OCI-LY7 (cell line): Measurements from ENCODE around the gene FSHR. TPM values are rescaled to one million over a fixed set of nuclear protein-coding genes. Genes with fewer than 3 reads are reported as not detected.

Experiments
- BruUV-seq: library from RNA; stranded (reverse); fragments of 400-500 nt; replicated peaks from 2 replicates; lab custom pipeline; 2021; lab: Mats Ljungman, UMichigan
- CTCF ChIA-PET: fragments of 300-600 bp; sonication (Branson Sonifier 250); formaldehyde crosslinking; loops from one replicate; lab custom pipeline; 2022; ENCODE audit warnings: antibody characterized with exemption; ENCODE audit not compliant: unreplicated experiment; lab: Charles Lee
- POLR2A ChIA-PET: fragments of 300-600 bp; sonication (Branson Sonifier 250); formaldehyde crosslinking; loops from one replicate; lab custom pipeline; 2022; ENCODE audit warnings: antibody characterized with exemption; lab: Charles Lee
- DNase-seq: peaks from one replicate; pipeline ENCODE4 v3.0.0-alpha.2; 2015; ENCODE audit warnings: low spot score
- H2AFZ ChIP-seq: fragments of 200-600 bp; sonication (generic), shearing (Covaris generic); 2 replicates; pipeline ENCODE4 v1.6.1; 2014; ENCODE audit warnings: mild to moderate bottlenecking, antibody characterized with exemption, low read length, moderate library complexity
- H3K27ac ChIP-seq: fragments of 200-600 bp; sonication (generic); 2 replicates; pipeline ENCODE4 v1.5.1; 2014; ENCODE audit warnings: mixed run types, low read depth, mild to moderate bottlenecking, moderate library complexity, low read length, inconsistent platforms; ENCODE audit not compliant: poor library complexity, severe bottlenecking
- H3K36me3 ChIP-seq: fragments of 200-600 bp; sonication (generic); 2 replicates; pipeline ENCODE4 v1.6.1; 2014; ENCODE audit warnings: mild to moderate bottlenecking, antibody characterized with exemption, low read length, moderate library complexity, mixed read lengths; ENCODE audit not compliant: insufficient read depth
- H3K4me1 ChIP-seq: fragments of 200-600 bp; sonication (generic); 2 replicates; pipeline ENCODE4 v1.5.1; 2014; ENCODE audit warnings: mild to moderate bottlenecking, low read length; ENCODE audit not compliant: insufficient read depth, poor library complexity, severe bottlenecking
- H3K4me2 ChIP-seq: fragments of 200-600 bp; sonication (generic); 2 replicates; pipeline ENCODE4 v1.6.1; 2014; ENCODE audit warnings: mild to moderate bottlenecking, low read length
- H3K4me3 ChIP-seq: fragments of 200-600 bp; sonication (generic); 2 replicates; pipeline ENCODE4 v1.5.1; 2014; ENCODE audit warnings: mild to moderate bottlenecking, low read depth, low read length; ENCODE audit not compliant: poor library complexity, severe bottlenecking
- H3K79me2 ChIP-seq: fragments of 200-600 bp; sonication (generic); 2 replicates; pipeline ENCODE4 v1.6.1; 2016; ENCODE audit warnings: low read depth, mild to moderate bottlenecking, low read length, moderate library complexity, mixed read lengths; ENCODE audit not compliant: insufficient read depth
- H3K9me2 ChIP-seq: fragments of 200-600 bp; sonication (generic); 2 replicates; pipeline ENCODE4 v1.6.1; 2016; ENCODE audit warnings: mild to moderate bottlenecking, low read length, mixed read lengths; ENCODE audit not compliant: insufficient read depth
- H3K9me3 ChIP-seq: fragments of 200-600 bp; sonication (generic); 2 replicates; pipeline ENCODE4 v1.6.1; 2014; ENCODE audit warnings: mild to moderate bottlenecking, mixed run types, low read length, mixed read lengths
- H4K20me1 ChIP-seq: fragments of 200-600 bp; sonication (generic); 2 replicates; pipeline ENCODE4 v1.6.1; 2014; ENCODE audit warnings: mild to moderate bottlenecking, antibody characterized with exemption, low read length, moderate library complexity, mixed read lengths; ENCODE audit not compliant: insufficient read depth
- CTCF ChIP-seq: fragments of 200-600 bp; sonication (generic); conservative IDR thresholded peaks from 2 replicates; pipeline ENCODE4 v1.5.1; 2014; ENCODE audit warnings: mild to moderate bottlenecking, antibody characterized with exemption, low read length, moderate library complexity, mixed read lengths
- EZH2phosphoT487 ChIP-seq: fragments of 200-600 bp; sonication (generic); IDR thresholded peaks from 2 replicates; pipeline ENCODE4 v1.6.1; 2018; ENCODE audit warnings: low read depth, borderline replicate concordance, mild to moderate bottlenecking, mixed run types, antibody characterized with exemption, low read length, moderate library complexity, mixed read lengths
- intact Hi-C: fragments of 100-400 bp; cut with micrococcal nuclease; formaldehyde crosslinking; loops from one replicate; pipeline ENCODE4 v1.10.0; 2022; ENCODE audit not compliant: unreplicated experiment
- total RNA-seq, 2 experiments: library from RNA; depleted of rRNA in 1 of 2; stranded (reverse); fragments of >200 nt in 1 of 2; shearing (Covaris generic) in 1 of 2; gene quantifications; 2 replicates each; pipeline ENCODE4 v1.2.3, GENCODE V29; 2014 to 2022

FSHR gene
- total RNA-seq, 2 experiments from 2014 or later: not detected

GRCh38 chr2:48933828-48934497 is 220.4 kb downstream of the FSHR start:
- Histone ChIP-seq H3K36me3 (no peaks in the 10 kb centered on the region), H4K20me1 (no peaks in the 10 kb centered on the region), H3K79me2 (no peaks in the 10 kb centered on the region), H3K4me1 (no peaks in the 10 kb centered on the region), H2AFZ (no peak overlapping the region), H3K4me3 (no peak overlapping the region), H3K9me2 (no peaks in the 10 kb centered on the region), H3K9me3 (no peaks in the 10 kb centered on the region), H3K4me2 (no peak overlapping the region), H3K27ac (no peak overlapping the region)
- TF ChIP-seq EZH2phosphoT487 (no peak), CTCF (no peak)
- no TSS peak for BruUV-seq
- CTCF ChIA-PET: no interaction called here
- POLR2A ChIA-PET: no interaction called here
- intact Hi-C loops: no loop called here
- DNase-seq: no peak

GRCh38 chr2:48932667-48933066 is 221.6 kb downstream of the FSHR start:
- H3K9me2 ChIP-seq: no peaks in the 10 kb centered on the region
- no peak overlapping the region for H2AFZ ChIP-seq
- ChIA-PET POLR2A (no interaction called here), CTCF (no interaction called here)
- no peak overlapping the region for H3K27ac ChIP-seq
- no peaks in the 10 kb centered on the region for H3K9me3 ChIP-seq
- no peaks in the 10 kb centered on the region for H3K4me1 ChIP-seq
- no peak overlapping the region for H3K4me2 ChIP-seq
- BruUV-seq: no TSS peak
- DNase-seq: no peak
- intact Hi-C loops: no loop called here
- H3K36me3 ChIP-seq: no peaks in the 10 kb centered on the region
- TF ChIP-seq CTCF: no peak
- TF ChIP-seq EZH2phosphoT487: no peak
- H3K79me2 ChIP-seq: no peaks in the 10 kb centered on the region
- no peak overlapping the region for H3K4me3 ChIP-seq
- H4K20me1 ChIP-seq: no peaks in the 10 kb centered on the region

GRCh38 chr2:48929571-48930301 is 224.6 kb downstream of the FSHR start:
- Histone ChIP-seq H3K79me2 (no peaks in the 10 kb centered on the region), H3K27ac (no peak overlapping the region), H2AFZ (no peak overlapping the region), H3K36me3 (no peaks in the 10 kb centered on the region), H3K4me3 (no peak overlapping the region), H3K9me3 (no peaks in the 10 kb centered on the region), H3K4me2 (no peak overlapping the region), H4K20me1 (no peaks in the 10 kb centered on the region), H3K4me1 (no peaks in the 10 kb centered on the region), H3K9me2 (no peaks in the 10 kb centered on the region)
- intact Hi-C loops: no loop called here
- TF ChIP-seq EZH2phosphoT487: no peak
- TF ChIP-seq CTCF: no peak
- CTCF ChIA-PET: no interaction called here
- POLR2A ChIA-PET: no interaction called here
- no TSS peak for BruUV-seq
- no peak for DNase-seq
